Measurements from ENCODE around the gene ZC3HAV1L. TPM values are rescaled to one million over a fixed set of nuclear protein-coding genes. Genes with fewer than 3 reads are reported as not detected.
"Not testable (repeated sequence)": the region's sequence is repeated elsewhere in the genome, so short reads cannot be mapped to it uniquely, and the experiment has no call there.

Gene ZC3HAV1L
- total RNA-seq, 1 donor from 2014 or later: 13.6 TPM

GRCh38 chr7:139018910-139019309 lies 16.9 kb downstream of the ZC3HAV1L start:
- no peak for DNase-seq (ENCODE audit: low spot score)

DNA sequence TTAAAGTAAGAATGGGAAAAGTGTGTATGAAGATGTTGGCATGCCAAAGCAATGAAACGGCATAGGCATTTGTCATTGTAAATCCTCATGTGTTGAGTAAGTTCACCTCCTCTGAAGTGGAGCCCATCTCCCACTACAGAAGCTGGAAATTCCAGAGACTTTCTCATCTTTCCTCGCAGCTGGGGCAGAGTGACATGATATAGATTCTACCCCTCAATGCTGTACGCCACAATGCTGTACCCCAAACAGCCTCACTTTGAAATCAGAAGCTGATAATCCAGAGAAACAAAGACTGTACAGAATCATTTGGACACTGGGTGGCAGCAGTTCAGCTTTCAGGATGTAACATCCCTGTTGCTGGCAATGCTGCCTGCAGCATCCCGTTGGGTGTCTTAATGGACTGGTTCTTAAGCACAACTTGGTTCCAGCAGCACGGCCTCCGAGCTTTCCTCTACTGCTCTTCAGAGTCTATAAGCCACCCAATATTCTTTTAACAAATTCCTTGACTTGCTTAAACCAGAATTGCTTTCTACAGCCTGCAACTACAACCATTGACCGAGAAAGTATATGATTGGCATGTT lies 18.8 kb downstream of the ZC3HAV1L start:
- no peak for DNase-seq (ENCODE audit: low spot score)

GRCh38 chr7:139011373-139011772 lies 24.5 kb downstream of the ZC3HAV1L start:
- no peak for DNase-seq (ENCODE audit: low spot score)

DNA sequence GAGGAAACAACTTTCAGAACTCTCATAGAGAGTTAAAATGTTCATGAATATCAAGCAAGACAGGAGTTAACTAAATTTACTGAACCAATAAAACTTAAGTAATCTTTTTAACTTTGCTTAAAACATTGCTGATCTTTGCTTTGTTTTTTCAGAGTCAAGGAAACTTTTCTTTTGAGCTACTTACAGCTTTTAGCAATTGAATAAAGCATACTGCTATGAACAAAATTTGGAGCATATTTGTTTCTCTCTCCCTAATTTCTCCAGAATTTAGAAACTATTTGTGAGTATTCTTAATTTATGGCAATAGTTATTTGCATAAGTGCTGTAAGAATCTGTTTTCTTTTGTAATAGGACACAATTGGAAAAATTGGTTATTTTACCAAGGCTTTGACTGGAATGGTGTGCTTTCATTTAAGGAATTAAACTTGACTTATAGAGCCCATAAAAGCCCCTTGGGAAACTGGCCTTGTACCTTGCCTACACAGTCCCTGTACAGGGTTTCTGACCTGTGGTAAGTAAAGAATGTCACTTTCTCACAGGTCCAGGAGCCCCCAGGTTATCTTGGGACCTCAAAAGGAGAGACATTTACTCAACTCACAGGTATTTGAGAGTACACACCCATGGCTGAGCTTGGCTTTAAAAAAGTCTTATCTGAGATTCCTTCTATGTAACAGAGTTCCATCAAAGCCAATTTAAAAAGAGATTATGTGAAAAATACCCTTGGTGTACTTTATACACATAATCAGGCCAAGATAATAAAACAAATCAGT lies 31.3 kb downstream of the ZC3HAV1L start:
- no peak for DNase-seq (ENCODE audit: low spot score)

DNA sequence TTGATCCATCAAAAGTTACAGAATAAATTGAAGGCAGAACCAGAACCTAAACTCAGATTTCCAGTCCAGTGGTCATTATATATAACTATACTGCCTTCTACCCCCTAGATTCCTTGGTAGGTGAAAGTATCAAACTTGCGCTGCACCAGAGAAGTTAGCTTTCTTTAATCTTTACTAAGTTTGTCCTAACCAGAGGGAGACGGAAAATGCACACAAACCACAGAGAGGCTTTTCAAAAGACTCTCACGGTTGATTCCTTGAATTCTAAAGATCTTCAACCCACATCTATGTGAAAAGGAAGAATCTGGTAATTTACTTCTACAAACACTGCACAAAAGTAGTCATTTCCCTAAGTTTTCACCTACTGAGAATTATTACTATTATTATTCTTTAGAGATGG lies 36.4 kb downstream of the ZC3HAV1L start:
- DNase-seq (ENCODE audit: low spot score): no peak

DNA sequence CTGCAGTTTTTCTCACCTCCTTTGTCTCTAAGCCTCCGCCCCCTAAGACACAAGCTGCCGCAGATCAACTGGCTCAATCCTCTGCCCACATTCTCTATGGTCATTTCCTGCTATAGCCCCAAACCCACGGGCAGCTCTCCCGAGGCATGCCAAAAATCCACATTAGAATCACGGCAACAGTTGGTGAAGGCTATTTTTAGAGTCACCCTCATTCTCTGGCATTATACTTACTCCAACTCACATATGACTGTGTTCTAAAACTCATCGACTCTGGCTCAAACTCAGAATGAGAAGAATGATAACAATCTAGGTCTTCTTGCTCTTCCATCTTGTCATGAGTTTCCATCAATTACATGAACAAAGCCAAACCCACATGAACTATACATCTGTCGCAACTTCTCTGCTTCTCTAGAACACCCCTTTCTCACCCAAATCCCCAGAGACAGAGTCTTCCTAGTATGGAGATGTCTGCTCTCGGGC lies 43.8 kb downstream of the ZC3HAV1L start:
- DNase-seq (ENCODE audit: low spot score): no peak

GRCh38 chr7:138987686-138988085 lies 48.2 kb downstream of the ZC3HAV1L start:
- no peak for DNase-seq (ENCODE audit: low spot score)

DNA sequence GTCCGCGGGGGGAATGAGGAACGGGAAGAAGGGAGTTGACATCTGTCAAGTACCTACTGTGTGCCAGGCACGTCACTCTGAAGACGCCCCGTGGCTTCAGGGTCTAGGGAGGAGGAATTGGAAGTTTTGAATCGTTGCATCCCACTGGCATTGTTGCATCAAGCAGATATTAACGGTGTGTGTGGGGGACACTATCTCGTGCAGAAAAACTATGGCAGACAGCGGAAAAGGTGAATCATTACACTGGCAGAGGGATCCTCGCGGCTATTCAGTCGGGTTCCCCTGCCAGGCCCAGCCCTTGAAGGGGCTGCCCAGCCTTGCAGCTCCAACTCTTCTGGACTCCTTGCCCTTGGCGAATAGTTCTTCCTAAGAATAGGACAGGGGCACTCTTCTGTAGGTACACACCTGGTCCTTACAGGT lies 53.6 kb downstream of the ZC3HAV1L start:
- DNase-seq (ENCODE audit: low spot score): no peak

DNA sequence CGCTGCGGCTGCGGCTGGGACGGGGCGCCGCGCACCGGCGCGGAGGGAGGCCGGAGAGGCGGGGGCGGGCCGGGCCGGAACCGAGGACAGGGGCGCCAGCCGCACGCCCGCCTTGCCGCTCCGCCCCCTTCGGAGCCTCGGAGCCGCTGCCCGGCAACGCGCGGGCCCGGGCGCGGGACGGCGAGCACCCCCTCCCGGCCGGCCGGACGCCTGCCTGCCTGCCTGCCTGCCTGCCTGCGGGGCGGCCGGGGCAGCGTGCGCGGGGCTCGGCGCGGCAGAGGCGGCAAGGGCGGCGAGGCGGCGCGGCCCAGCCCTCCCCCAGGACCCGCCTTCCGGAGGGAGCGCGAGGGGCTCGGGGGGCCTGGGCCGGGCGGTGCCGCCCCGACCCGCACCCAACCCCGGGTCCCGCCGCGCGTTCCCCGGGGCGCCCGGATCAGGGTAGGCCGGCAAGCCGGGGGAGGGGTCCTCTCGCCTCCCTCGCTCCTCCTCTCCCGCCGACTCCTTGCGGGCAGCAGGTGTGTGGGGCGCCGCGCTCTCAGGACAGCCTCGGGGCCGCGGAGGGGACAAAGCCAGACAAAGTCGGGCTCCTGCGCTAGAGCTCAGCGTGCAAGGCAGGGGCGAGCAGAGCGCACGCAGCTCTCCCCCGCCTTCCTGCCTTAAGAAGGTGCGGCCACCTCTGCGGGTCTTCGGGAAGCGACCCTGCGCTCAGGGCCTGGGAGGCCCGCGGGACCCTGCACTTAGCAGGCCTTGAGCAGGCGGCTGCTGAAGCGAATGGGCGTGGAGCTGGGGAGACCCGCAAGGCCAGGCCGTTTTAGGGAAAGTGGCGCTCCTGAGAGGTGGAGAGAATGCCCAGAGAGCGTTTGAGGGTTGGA lies 54.3 kb downstream of the ZC3HAV1L start, which contains the start of gene KIAA1549:
KIAA1549 (minus strand) TSS at position 58 of the 872 bp plus-strand sequence. CDS start 120 bp downstream, outside the sequence.
- no peak for DNase-seq (ENCODE audit: low spot score)

GRCh38 chr7:138980563-138981291 lies 55.1 kb downstream of the ZC3HAV1L start:
- DNase-seq (ENCODE audit: low spot score): no peak

- DNase-seq (ENCODE audit: low spot score): no peak
Measured at GRCh38 chr7:138979988-138980562, 55.8 kb downstream of the ZC3HAV1L start.

- no peak for DNase-seq (ENCODE audit: low spot score)
Measured at GRCh38 chr7:138979226-138979979, 56.4 kb downstream of the ZC3HAV1L start.

GRCh38 chr7:138978541-138979184 lies 57.2 kb downstream of the ZC3HAV1L start:
- DNase-seq (ENCODE audit: low spot score): no peak

GRCh38 chr7:138976161-138976560 lies 59.7 kb downstream of the ZC3HAV1L start:
- DNase-seq (ENCODE audit: low spot score): not testable (repeated sequence)

Other genes starting within 250 kb of the ZC3HAV1L start
- gene TMEM213, start 238.0 kb downstream of the ZC3HAV1L start, total RNA-seq: not detected
- not detected for gene ATP6V0A4, start 237.8 kb downstream of the ZC3HAV1L start, total RNA-seq
- gene KIAA1549, start 54.7 kb downstream of the ZC3HAV1L start, total RNA-seq: 2.4 TPM
- 35.0 TPM for gene ZC3HAV1, start 73.7 kb upstream of the ZC3HAV1L start, total RNA-seq
- gene UBN2, start 195.2 kb upstream of the ZC3HAV1L start, total RNA-seq: 13.5 TPM